GM12865 (cell line): Measurements from ENCODE around the gene OR13D1.
"Not testable (repeated sequence)": the region's sequence is repeated elsewhere in the genome, so short reads cannot be mapped to it uniquely, and the experiment has no call there.

ENCODE experiments used
- DNase-seq: peaks from one replicate; pipeline ENCODE4 v3.0.0; 2010; ENCODE audit warnings: low read depth
- H3K4me3 ChIP-seq: 2 replicates; pipeline ENCODE4 v1.5.1; 2011; ENCODE audit warnings: mild to moderate bottlenecking, low read depth, low read length, control low read depth
- TF ChIP-seq, protein P1 (sequence below): IDR thresholded peaks from 2 replicates; pipeline ENCODE4 v1.5.1; 2011; ENCODE audit warnings: low read length, control low read depth, low read depth, inconsistent platforms; ENCODE audit not compliant: insufficient read depth; ENCODE audit errors: missing control alignments

OR13D1 gene

GRCh38 chr9:104694218-104694617 is at the start of gene OR13D1:
Gene OR13D1, plus strand, starts transcription at chr9:104694518. Its CDS starts 0 bp downstream, at chr9:104694518.
- DNase-seq: no peak
- TF ChIP-seq, protein P1, sequence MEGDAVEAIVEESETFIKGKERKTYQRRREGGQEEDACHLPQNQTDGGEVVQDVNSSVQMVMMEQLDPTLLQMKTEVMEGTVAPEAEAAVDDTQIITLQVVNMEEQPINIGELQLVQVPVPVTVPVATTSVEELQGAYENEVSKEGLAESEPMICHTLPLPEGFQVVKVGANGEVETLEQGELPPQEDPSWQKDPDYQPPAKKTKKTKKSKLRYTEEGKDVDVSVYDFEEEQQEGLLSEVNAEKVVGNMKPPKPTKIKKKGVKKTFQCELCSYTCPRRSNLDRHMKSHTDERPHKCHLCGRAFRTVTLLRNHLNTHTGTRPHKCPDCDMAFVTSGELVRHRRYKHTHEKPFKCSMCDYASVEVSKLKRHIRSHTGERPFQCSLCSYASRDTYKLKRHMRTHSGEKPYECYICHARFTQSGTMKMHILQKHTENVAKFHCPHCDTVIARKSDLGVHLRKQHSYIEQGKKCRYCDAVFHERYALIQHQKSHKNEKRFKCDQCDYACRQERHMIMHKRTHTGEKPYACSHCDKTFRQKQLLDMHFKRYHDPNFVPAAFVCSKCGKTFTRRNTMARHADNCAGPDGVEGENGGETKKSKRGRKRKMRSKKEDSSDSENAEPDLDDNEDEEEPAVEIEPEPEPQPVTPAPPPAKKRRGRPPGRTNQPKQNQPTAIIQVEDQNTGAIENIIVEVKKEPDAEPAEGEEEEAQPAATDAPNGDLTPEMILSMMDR: no peak
- H3K4me3 ChIP-seq: no peak within 1 kb of the TSS

DNA sequence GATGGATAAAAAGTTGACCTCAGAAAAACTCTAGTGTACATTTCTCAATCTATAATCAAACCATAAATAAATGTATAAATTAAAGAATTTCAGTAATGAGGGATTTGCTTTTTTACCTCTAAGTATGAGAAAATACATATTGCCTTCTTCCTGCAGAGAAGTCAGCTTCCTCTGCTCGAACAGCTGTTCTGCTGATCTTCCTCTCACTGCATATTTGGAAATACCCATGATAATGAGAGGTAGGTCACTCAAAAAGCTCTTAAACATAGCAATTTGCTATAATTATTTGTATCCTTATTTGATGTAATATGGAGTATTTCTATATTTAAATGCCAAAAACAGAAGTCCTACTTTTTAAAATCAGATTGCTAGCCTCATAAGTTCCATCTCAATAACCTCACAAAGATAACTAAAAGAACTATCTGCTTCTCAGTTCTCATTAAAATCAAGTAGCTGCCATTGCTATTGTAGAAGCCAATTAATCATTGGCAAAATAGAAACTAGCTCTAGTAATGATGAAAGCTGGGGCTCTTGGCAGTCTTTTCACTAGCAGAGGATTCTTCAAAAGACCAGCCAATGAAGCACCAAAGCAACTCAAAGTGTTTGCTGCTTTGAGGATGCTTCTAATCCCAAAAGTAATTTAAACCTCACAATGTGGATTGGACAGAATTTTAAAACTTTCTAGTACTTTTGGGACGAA is 35.7 kb upstream of the OR13D1 start:
- DNase-seq: no peak
- H3K4me3 ChIP-seq: no peak overlapping the region
- TF ChIP-seq, protein P1: no peak

DNA sequence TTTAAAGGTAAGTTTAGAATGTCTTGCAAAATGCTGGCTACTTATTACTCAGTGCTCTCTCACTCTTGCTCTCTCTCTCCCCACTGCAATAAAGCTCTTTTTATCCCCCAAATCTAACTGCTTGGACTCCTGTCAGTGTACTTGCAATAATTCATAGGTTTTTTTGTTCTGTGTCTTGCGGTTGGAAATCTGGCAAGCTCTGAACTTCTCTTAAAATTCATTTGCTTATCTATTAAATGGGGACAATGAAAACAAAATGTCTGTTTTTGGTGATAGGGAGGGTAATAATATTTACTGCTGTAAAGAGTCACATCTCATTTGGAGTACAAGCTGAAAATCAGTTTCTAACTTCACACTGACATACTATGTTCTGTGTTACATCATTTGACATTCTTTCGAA is 18.7 kb upstream of the OR13D1 start:
- no peak overlapping the region for H3K4me3 ChIP-seq
- TF ChIP-seq, protein P1: no peak
- DNase-seq: no peak

DNA sequence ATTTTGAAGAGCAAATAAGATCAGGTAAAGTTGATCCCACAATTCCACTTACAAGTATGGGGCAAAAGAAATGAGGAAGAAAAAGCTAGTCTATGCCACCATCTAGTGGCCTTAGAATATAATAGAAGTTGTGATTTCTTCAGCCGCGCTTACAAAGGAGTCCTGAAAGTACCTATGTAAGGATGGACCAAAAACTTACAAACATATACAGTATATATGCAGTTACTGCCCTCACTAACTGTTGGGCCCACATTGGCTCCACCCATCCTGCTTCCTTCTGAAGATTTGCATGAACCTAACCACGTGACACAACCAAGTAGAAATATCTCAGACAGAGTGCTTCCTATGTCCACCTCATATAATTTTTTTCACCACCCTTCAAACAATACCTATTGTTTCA is 11.7 kb upstream of the OR13D1 start:
- TF ChIP-seq, protein P1: peak; percentile 26
- H3K4me3 ChIP-seq: no peak overlapping the region
- DNase-seq: peak; percentile 54

- DNase-seq: peak; percentile 8
- no peak overlapping the region for H3K4me3 ChIP-seq
- TF ChIP-seq, protein P1: no peak
Observed at GRCh38 chr9:104686081-104686480, 8.2 kb upstream of the OR13D1 start.

GRCh38 chr9:104700306-104700705 is 6.0 kb downstream of the OR13D1 start:
- H3K4me3 ChIP-seq: no peak overlapping the region
- no peak for DNase-seq
- TF ChIP-seq, protein P1: no peak

DNA sequence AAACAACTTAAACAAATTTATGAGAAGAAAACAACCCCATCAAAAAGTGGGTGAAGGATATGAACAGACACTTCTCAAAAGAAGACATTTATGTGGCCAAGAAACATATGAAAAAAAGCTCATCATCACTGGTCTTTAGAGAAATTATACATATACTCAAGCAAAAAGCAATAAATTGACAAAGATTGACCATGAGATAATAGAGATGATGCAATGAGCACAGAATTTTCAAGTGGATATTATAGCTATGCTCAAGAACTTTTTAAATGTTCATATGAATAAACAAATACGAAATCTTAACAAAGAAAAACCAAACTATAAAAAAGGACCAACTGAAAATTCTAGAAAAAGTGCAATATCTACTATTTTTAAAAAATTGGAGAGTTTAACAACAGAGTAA is 14.4 kb downstream of the OR13D1 start:
- not testable (repeated sequence) for DNase-seq, H3K4me3 ChIP-seq
